HepG2 (cell line): Measurements from ENCODE around the gene APIP. TPM values are rescaled to one million over a fixed set of nuclear protein-coding genes. Genes with fewer than 3 reads are reported as not detected.

Source experiments
- ATAC-seq: fragments of 200-7000 bp; cut with Tn5 transposase; 3 replicates; pipeline ENCODE4 v1.9.1; 2020; ENCODE audit warnings: mild to moderate bottlenecking, moderate library complexity
- BruUV-seq: library from RNA; stranded (reverse); fragments of 400-500 nt; replicated peaks from 2 replicates; lab custom pipeline; 2021; lab: Mats Ljungman, UMichigan
- CTCF ChIA-PET: fragments of 300-600 bp; formaldehyde crosslinking; extraction: SDS; loops from one replicate; lab custom pipeline; 2021; ENCODE audit warnings: low total read pairs, inconsistent platforms, low intra/inter-chr PET ratio; lab: Yijun Ruan, JAX
- POLR2A ChIA-PET: fragments of 350-600 bp; sonication (Branson Sonifier 250); formaldehyde crosslinking; loops from one replicate; lab custom pipeline; 2020; ENCODE audit warnings: antibody characterized with exemption, inconsistent platforms; lab: Yijun Ruan, JAX
- DNase-seq: peaks from one replicate; pipeline ENCODE4 v3.0.0-alpha.2; 2015; ENCODE audit warnings: low spot score
- FAIRE-seq: peaks from 3 replicates; lab custom pipeline; 2011; peaks lifted over from hg19 to GRCh38; lab: Jason Lieb, UNC
- H2AFZ ChIP-seq: one replicate; pipeline ENCODE4 v1.6.1; 2011; ENCODE audit warnings: low read length, inconsistent platforms
- H3K27ac ChIP-seq: fragments of 300-600 bp; 3 replicates; pipeline ENCODE4 v1.8.0; 2011; ENCODE audit warnings: mixed run types, mild to moderate bottlenecking, mixed read lengths, low read length, inconsistent platforms; ENCODE audit not compliant: insufficient read depth; ENCODE audit errors: extremely low read length
- H3K27me3 ChIP-seq, 2 experiments: fragments of 200-600 bp in 1 of 2; 2 replicates in 1 of 2; 3 replicates in 1 of 2; pipeline versions ENCODE4 v1.6.0 to v1.8.0; 2011; ENCODE audit warnings: low read length in 2 of 2, mild to moderate bottlenecking in 2 of 2, moderate library complexity in 2 of 2, inconsistent platforms in 1 of 2; ENCODE audit not compliant: insufficient read depth in 2 of 2, control insufficient read depth in 1 of 2
- H3K36me3 ChIP-seq, 2 experiments: fragments of 200-600 bp in 1 of 2; replicated peaks in 1 of 2; 2 replicates in 1 of 2; 3 replicates in 1 of 2; pipeline versions ENCODE4 v1.5.1 to v1.8.0; 2011; ENCODE audit warnings: low read length in 2 of 2, inconsistent platforms in 1 of 2; ENCODE audit not compliant: insufficient read depth in 2 of 2, control insufficient read depth in 1 of 2
- H3K4me1 ChIP-seq: 2 replicates; pipeline ENCODE4 v1.5.1; 2012; ENCODE audit warnings: low read length, inconsistent platforms; ENCODE audit not compliant: insufficient read depth
- H3K4me2 ChIP-seq: 2 replicates; pipeline ENCODE4 v1.6.0; 2011; ENCODE audit warnings: low read depth, low read length, inconsistent platforms
- H3K4me3 ChIP-seq, 3 experiments: fragments of 200-600 bp in 1 of 3; sonication (generic), shearing (Covaris generic) in 1 of 3; replicated peaks in 1 of 3; 2 replicates each; pipeline ENCODE4 v1.5.1; 2011 to 2016; ENCODE audit warnings: low read length in 3 of 3, inconsistent platforms in 2 of 3, low read depth in 2 of 3, mild to moderate bottlenecking in 2 of 3, control low read depth in 1 of 3, mixed read lengths in 1 of 3; ENCODE audit not compliant: insufficient read depth in 1 of 3
- H3K79me2 ChIP-seq: one replicate; pipeline ENCODE4 v1.6.1; 2011; ENCODE audit warnings: low read length, inconsistent platforms; ENCODE audit not compliant: insufficient read depth
- H3K9ac ChIP-seq: 2 replicates; pipeline ENCODE4 v1.6.0; 2011; ENCODE audit warnings: mild to moderate bottlenecking, low read depth, low read length, inconsistent platforms; ENCODE audit not compliant: insufficient read depth
- H3K9me3 ChIP-seq: 2 replicates; pipeline ENCODE4 v1.5.1; 2012; ENCODE audit warnings: mild to moderate bottlenecking, low read length
- H4K20me1 ChIP-seq: 2 replicates; pipeline ENCODE4 v1.6.0; 2011; ENCODE audit warnings: inconsistent platforms, mild to moderate bottlenecking, low read length, moderate library complexity; ENCODE audit not compliant: insufficient read depth
- CTCF ChIP-seq: sonication (generic); formaldehyde crosslinking; IDR thresholded peaks from 2 replicates; pipeline ENCODE4 v1.5.0; 2020; ENCODE audit warnings: mild to moderate bottlenecking, missing genetic modification reagents, moderate library complexity
- EED ChIP-seq: sonication (generic); formaldehyde crosslinking; IDR thresholded peaks from 2 replicates; pipeline ENCODE4 v1.5.0; 2020; ENCODE audit warnings: mild to moderate bottlenecking, missing genetic modification reagents
- ELF4 ChIP-seq: sonication (generic); formaldehyde crosslinking; IDR thresholded peaks from 2 replicates; pipeline ENCODE4 v1.5.0; 2020; ENCODE audit warnings: missing genetic modification reagents, mild to moderate bottlenecking, moderate library complexity, borderline replicate concordance
- KLF15 ChIP-seq: sonication (generic); formaldehyde crosslinking; IDR thresholded peaks from 2 replicates; pipeline ENCODE4 v1.8.1; 2023; ENCODE audit warnings: borderline replicate concordance, mild to moderate bottlenecking, inconsistent platforms, missing genetic modification reagents, mixed read lengths
- THRA ChIP-seq: sonication (generic); formaldehyde crosslinking; IDR thresholded peaks from 2 replicates; pipeline ENCODE4 v1.4.0; 2020; ENCODE audit warnings: missing genetic modification reagents, borderline replicate concordance
- TRAFD1 ChIP-seq: sonication (generic); formaldehyde crosslinking; IDR thresholded peaks from 2 replicates; pipeline ENCODE4 v1.5.1; 2020; ENCODE audit warnings: missing genetic modification reagents, mild to moderate bottlenecking, borderline replicate concordance
- TSC22D2 ChIP-seq: sonication (generic); formaldehyde crosslinking; IDR thresholded peaks from 2 replicates; pipeline ENCODE4 v1.5.1; 2020; ENCODE audit warnings: missing genetic modification reagents, mild to moderate bottlenecking, borderline replicate concordance
- XRCC5 ChIP-seq: fragments of 200-400 bp; formaldehyde crosslinking; optimal IDR thresholded peaks from 2 replicates; pipeline ENCODE3; 2017; ENCODE audit warnings: mild to moderate bottlenecking, low read length
- ZBTB37 ChIP-seq: sonication (generic); formaldehyde crosslinking; IDR thresholded peaks from 2 replicates; pipeline ENCODE4 v1.4.0; 2020; ENCODE audit warnings: mild to moderate bottlenecking, missing genetic modification reagents
- ZFP62 ChIP-seq: sonication (generic); formaldehyde crosslinking; IDR thresholded peaks from 2 replicates; pipeline ENCODE4 v1.4.0; 2020; ENCODE audit warnings: missing genetic modification reagents
- ZNF17 ChIP-seq: sonication (generic); formaldehyde crosslinking; IDR thresholded peaks from 2 replicates; pipeline ENCODE4 v1.5.0; 2020; ENCODE audit warnings: mild to moderate bottlenecking, missing genetic modification reagents
- ZNF350 ChIP-seq: sonication (generic); formaldehyde crosslinking; IDR thresholded peaks from 2 replicates; pipeline ENCODE4 v1.4.0; 2020; ENCODE audit warnings: mild to moderate bottlenecking, low read depth, missing genetic modification reagents, borderline replicate concordance
- ZNF800 ChIP-seq: sonication (generic); formaldehyde crosslinking; IDR thresholded peaks from 2 replicates; pipeline ENCODE4 v1.4.0; 2020; ENCODE audit warnings: missing genetic modification reagents
- WGBS: methylation state at CpG from one replicate; pipeline ENCODE4 v1.1.6; 2017; ENCODE audit warnings: low lambda C conversion rate; 5-methylcytosine and 5-hydroxymethylcytosine counted together
- in situ Hi-C: cut with HindIII; loops from 2 replicates; pipeline ENCODE4 v1.10.0; 2017; ENCODE audit warnings: low pct_unique_long_range_greater_than_20kb; ENCODE audit not compliant: extremely low pct_ligation_motif_present
- intact Hi-C: fragments of 100-400 bp; cut with micrococcal nuclease; formaldehyde crosslinking; loops from one replicate; pipeline ENCODE4 v1.10.0; 2022; ENCODE audit not compliant: unreplicated experiment
- polyA plus RNA-seq, 8 experiments: library from polyadenylated mRNA; depleted of rRNA in 3 of 8; stranded (reverse) in 7 of 8; unstranded in 1 of 8; fragments of >200 nt; fragmentation: Illumina TruSeq in 4 of 8; extraction: Trizol in 4 of 8; gene quantifications; 2 replicates each; pipeline versions ENCODE4 v1.2.1 to v1.2.3, GENCODE V29; 2011 to 2016; ENCODE audit warnings: low read depth in 4 of 8, missing spikeins in 1 of 8, mixed read lengths in 1 of 8; ENCODE audit not compliant: insufficient read depth in 1 of 8
- total RNA-seq, 5 experiments: library from RNA; depleted of rRNA; stranded (reverse); fragments of >200 nt; fragmentation: Illumina TruSeq; extraction: Trizol; gene quantifications; 2 replicates each; pipeline ENCODE4 v1.2.3, GENCODE V29; 2016; ENCODE audit warnings: low read depth in 1 of 5

APIP gene
- total and polyA plus RNA-seq, 2 of the 13 experiments (the other 11 are each of a cell fraction or from before 2014, with no cell fraction given) = 16.9 to 31.0 TPM

GRCh38 chr11:34915136-34916014 lies 804 bp downstream of the APIP start:
- Histone ChIP-seq H3K36me3 (peaks cover 0 to 8% of the 10 kb centered on the region in 2 experiments; a peak in 1 of 5 replicates), H3K4me2 (peak overlapping the region; percentile 97), H3K27me3 (no peaks in the 10 kb centered on the region; a peak in 1 of 5 replicates), H2AFZ (peak overlapping the region; percentile 77), H3K9ac (peak overlapping the region; percentile 99), H3K4me3 (peak overlapping the region; percentile 81 to 96 (median 89)), H3K4me1 (peaks cover 52% of the 10 kb centered on the region), H3K27ac (peak overlapping the region; percentile 99), H4K20me1 (no peaks in the 10 kb centered on the region), H3K79me2 (peaks cover 45% of the 10 kb centered on the region), H3K9me3 (no peaks in the 10 kb centered on the region)
- WGBS = 3% methylated on average over 27 of the region's 34 CpGs
- BruUV-seq = TSS peak; percentile 83
- ATAC-seq (peak; percentile 3), FAIRE-seq (no peak), DNase-seq (no peak)
- CTCF ChIA-PET = no interaction called here
- in situ Hi-C loops (loop anchor here (25.0 kb wide), 1 partner anchor 753 kb away; no protein-coding TSS in a partner anchor), intact Hi-C loops (no loop called here)
- POLR2A ChIA-PET = interaction anchor here (0.6 to 4.3 kb wide), 19 partner anchors 8 to 864 kb away, joined by 3 to 46 read pairs (median 4); partner anchors contain the start of genes ABTB2, CAPRIN1 and NAT10
- TF ChIP-seq ZNF17 (CRISPR knock-in tag) (no peak), THRA (CRISPR knock-in tag) (no peak), ELF4 (CRISPR knock-in tag) (no peak), EED (CRISPR knock-in tag) (peak; percentile 81; the same call in 1 of the 2 replicates), KLF15 (CRISPR knock-in tag) (no peak), ZNF800 (CRISPR knock-in tag) (peak; percentile 82; the same call in 1 of the 2 replicates), ZBTB37 (CRISPR knock-in tag) (no peak), CTCF (peak; percentile 36), XRCC5 (no peak), TRAFD1 (CRISPR knock-in tag) (no peak), ZFP62 (no peak), ZNF350 (no peak), TSC22D2 (0 out of 2 replicates have a peak, but pooled peaks have one; percentile 95)
